Measurements from ENCODE around the gene FLNC. TPM values are rescaled to one million over a fixed set of nuclear protein-coding genes. Genes with fewer than 3 reads are reported as not detected.

Gene FLNC
- total and polyA plus RNA-seq, 2 donors from 2014 or later = 2.8 to 12.2 TPM

DNA sequence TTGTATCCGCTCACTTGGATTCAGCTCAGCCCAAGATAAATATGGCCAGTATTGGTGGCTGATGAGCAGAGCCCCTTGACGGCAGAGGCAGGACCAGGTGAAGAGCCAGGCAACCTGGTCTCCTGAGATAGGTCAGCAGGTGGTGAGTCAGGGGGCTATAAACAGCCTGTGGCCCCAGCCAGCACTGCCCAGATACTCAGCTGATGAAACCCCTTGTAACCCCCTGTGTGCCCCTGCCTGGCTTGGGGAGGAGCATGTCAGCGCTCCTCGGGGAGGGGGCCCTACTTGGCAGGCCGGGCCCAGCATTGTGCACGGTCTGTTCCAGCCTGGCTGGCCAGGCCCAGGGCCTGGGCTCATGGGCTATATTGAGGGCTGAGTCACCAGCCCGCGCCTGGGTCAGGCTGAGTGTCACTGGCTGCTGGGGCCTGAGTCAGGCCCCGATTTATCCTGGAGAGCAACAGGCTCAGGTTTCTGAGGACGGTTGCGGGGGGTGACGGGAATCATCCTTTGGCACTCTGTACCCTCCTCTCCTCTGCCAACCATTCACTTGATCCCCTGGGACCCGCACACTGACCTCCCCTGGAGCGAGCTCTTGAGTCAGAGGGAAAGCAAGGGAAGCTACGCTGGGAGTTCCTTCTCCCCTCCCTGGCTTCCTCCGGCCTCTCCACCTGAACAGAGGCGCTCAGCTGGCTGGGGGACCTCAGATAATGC lies 2.8 kb upstream of the FLNC start:
- Histone ChIP-seq H3K9ac (ENCODE audit: low read length in 3 of 3) (no peak overlapping the region), H3K27me3 (ENCODE audit: control insufficient read depth, insufficient read depth, low read length) (no peaks in the 10 kb centered on the region), H3K36me3 (ENCODE audit: control insufficient read depth in 2 of 3, insufficient read depth in 3 of 3, low read length in 3 of 3) (no peaks in the 10 kb centered on the region), H3K4me3 (ENCODE audit: low read length in 3 of 3) (no peak overlapping the region), H3K4me1 (ENCODE audit: control insufficient read depth in 2 of 3, insufficient read depth in 2 of 3, low read depth in 1 of 3, low read length in 3 of 3) (peaks cover 0 to 6% (median 0%) of the 10 kb centered on the region in 3 donors), H3K9me3 (ENCODE audit: control insufficient read depth in 2 of 3, insufficient read depth in 1 of 3, low read length in 3 of 3) (no peaks in the 10 kb centered on the region), H3K27ac (ENCODE audit: low read depth in 2 of 2, low read length in 2 of 2) (no peak overlapping the region)
- intact Hi-C loops (cut with DNase I) = no loop called here
- FAIRE-seq (no peak), DNase-seq (peak in 3 of 5 donors; percentile 29 to 58 (median 40))
- TF ChIP-seq, protein P1, sequence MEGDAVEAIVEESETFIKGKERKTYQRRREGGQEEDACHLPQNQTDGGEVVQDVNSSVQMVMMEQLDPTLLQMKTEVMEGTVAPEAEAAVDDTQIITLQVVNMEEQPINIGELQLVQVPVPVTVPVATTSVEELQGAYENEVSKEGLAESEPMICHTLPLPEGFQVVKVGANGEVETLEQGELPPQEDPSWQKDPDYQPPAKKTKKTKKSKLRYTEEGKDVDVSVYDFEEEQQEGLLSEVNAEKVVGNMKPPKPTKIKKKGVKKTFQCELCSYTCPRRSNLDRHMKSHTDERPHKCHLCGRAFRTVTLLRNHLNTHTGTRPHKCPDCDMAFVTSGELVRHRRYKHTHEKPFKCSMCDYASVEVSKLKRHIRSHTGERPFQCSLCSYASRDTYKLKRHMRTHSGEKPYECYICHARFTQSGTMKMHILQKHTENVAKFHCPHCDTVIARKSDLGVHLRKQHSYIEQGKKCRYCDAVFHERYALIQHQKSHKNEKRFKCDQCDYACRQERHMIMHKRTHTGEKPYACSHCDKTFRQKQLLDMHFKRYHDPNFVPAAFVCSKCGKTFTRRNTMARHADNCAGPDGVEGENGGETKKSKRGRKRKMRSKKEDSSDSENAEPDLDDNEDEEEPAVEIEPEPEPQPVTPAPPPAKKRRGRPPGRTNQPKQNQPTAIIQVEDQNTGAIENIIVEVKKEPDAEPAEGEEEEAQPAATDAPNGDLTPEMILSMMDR (IDR thresholded peaks at IDR 0.05; ENCODE audit: borderline replicate concordance, extremely low read depth, insufficient read depth) = no peak

DNA sequence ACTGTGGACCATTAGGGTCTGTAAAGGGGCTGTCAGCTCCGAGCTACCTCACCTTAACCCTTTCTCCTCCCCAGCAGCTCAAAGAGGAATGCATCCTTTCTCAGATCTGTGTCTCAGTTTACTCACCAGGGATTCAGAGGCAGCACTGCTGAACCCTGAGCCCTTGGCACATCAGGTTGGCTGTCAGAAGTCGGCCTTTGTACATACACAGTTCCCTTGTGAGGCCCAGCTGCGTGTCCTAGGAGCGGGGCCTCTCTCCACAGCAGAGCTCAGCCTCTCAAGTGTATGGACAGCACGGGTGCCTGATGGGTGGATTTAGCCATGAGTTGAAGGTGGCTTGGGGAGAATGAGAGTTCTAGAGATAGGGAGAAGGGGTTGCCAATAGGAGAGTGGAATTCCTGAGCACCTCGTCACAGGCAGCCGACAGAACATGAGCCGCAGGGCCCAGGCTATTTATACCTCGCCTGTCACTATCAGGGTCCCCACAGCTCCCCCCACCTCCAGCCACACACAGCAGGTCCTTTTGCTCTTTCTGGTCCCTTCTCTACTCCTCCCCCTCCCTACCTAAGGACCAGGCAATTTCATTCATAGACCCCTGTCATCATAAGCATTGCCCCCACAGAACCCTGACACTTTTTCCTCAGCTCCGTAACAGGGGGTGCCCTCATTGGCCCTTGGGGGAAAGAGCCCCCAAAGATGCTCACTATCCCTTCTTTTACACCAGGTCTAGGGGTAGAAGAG lies 2.1 kb upstream of the FLNC start:
- Histone ChIP-seq H3K4me1 (ENCODE audit: control insufficient read depth in 2 of 3, insufficient read depth in 2 of 3, low read depth in 1 of 3, low read length in 3 of 3) (peaks cover 0 to 6% (median 0%) of the 10 kb centered on the region in 3 donors), H3K9me3 (ENCODE audit: control insufficient read depth in 2 of 3, insufficient read depth in 1 of 3, low read length in 3 of 3) (no peaks in the 10 kb centered on the region), H3K27me3 (ENCODE audit: control insufficient read depth, insufficient read depth, low read length) (no peaks in the 10 kb centered on the region), H3K27ac (ENCODE audit: low read depth in 2 of 2, low read length in 2 of 2) (no peak overlapping the region), H3K9ac (ENCODE audit: low read length in 3 of 3) (no peak overlapping the region), H3K36me3 (ENCODE audit: control insufficient read depth in 2 of 3, insufficient read depth in 3 of 3, low read length in 3 of 3) (no peaks in the 10 kb centered on the region), H3K4me3 (ENCODE audit: low read length in 3 of 3) (no peak overlapping the region)
- peak in 4 of 5 donors; percentile 24 to 50 (median 40) for DNase-seq
- TF ChIP-seq, protein P1 (IDR thresholded peaks at IDR 0.05; ENCODE audit: borderline replicate concordance, extremely low read depth, insufficient read depth) = no peak
- FAIRE-seq = no peak
- intact Hi-C loops (cut with DNase I) = no loop called here

DNA sequence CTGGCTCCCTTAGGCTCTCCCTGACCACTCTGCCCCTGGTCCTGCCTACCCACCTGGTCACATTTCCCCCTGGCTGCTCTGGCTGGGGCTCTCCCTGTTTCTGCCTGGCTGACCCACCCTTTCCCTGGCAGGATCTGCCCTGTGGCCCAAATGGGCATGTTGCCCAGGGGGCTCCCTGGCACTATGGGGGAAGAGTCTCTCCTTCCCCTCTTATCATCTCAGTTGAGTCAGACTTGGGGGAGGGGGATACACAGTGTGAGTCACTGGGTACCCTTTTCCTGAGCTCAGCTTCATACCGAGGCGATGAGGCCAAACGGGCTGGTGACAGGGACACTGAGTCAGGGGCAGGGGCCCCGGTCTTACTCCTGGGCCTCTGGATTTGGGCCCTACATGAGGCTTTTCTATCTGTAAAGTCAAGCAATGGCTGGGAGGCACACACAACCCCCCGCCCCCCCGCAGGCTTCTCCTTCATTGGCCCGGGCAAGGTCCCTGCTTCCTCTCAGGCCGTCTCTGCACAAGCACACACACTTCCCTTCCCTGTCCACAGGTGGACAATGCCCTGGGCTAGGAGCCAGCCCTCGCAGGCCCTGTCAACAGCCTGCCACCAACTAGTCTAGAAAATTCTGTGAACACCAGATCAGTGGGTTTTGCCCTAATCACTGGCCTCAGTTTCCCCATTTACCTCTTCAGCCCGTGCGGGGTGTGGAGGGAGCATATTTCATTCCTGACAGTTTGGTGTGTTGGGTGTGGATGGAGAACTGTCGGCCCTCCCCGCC lies 627 bp upstream of the FLNC start:
- FAIRE-seq (no peak), DNase-seq (peak in 4 of 5 donors; percentile 19 to 66 (median 42))
- no peak overlapping the region for H3K4me3 ChIP-seq (ENCODE audit: low read length in 3 of 3)
- peaks cover 0 to 6% (median 0%) of the 10 kb centered on the region in 3 donors for H3K4me1 ChIP-seq (ENCODE audit: control insufficient read depth in 2 of 3, insufficient read depth in 2 of 3, low read depth in 1 of 3, low read length in 3 of 3)
- no peak overlapping the region for H3K9ac ChIP-seq (ENCODE audit: low read length in 3 of 3)
- no peaks in the 10 kb centered on the region for H3K27me3 ChIP-seq (ENCODE audit: control insufficient read depth, insufficient read depth, low read length)
- TF ChIP-seq, protein P1 (IDR thresholded peaks at IDR 0.05; ENCODE audit: borderline replicate concordance, extremely low read depth, insufficient read depth) = no peak
- H3K27ac ChIP-seq (ENCODE audit: low read depth in 2 of 2, low read length in 2 of 2) = no peak overlapping the region
- H3K36me3 ChIP-seq (ENCODE audit: control insufficient read depth in 2 of 3, insufficient read depth in 3 of 3, low read length in 3 of 3) = no peaks in the 10 kb centered on the region
- no peaks in the 10 kb centered on the region for H3K9me3 ChIP-seq (ENCODE audit: control insufficient read depth in 2 of 3, insufficient read depth in 1 of 3, low read length in 3 of 3)
- intact Hi-C loops (cut with DNase I) = no loop called here

All from kidney (tissue), 14 donors.